K562 (cell line): ENCODE measurements around the gene ZNF582. TPM values are rescaled to one million over a fixed set of nuclear protein-coding genes. Genes with fewer than 3 reads are reported as not detected.

Source experiments
- CCNT2 ChIP-seq: IDR thresholded peaks from 2 replicates; pipeline ENCODE4 v1.6.1; 2011; ENCODE audit warnings: borderline replicate concordance, low read depth, mild to moderate bottlenecking, moderate library complexity, mixed read lengths, low read length; ENCODE audit not compliant: insufficient read length; ENCODE audit errors: extremely low read depth
- ELF2 ChIP-seq: fragments of 250-450 bp; sonication (Bioruptor Pico); IDR thresholded peaks from 2 replicates; pipeline ENCODE4 v1.5.0; 2021; ENCODE audit warnings: mild to moderate bottlenecking
- FOXA3 ChIP-seq, 2 experiments: fragments of 450-650 bp in 1 of 2; sonication (generic) in 1 of 2; formaldehyde crosslinking; IDR thresholded peaks in 1 of 2; conservative IDR thresholded peaks in 1 of 2; 2 replicates each; pipeline versions ENCODE4 v1.4.0 to v1.8.0; 2020 to 2022; ENCODE audit warnings: mild to moderate bottlenecking in 2 of 2, missing genetic modification reagents in 1 of 2
- NFIC ChIP-seq: fragments of 450-650 bp; IDR thresholded peaks from 2 replicates; pipeline ENCODE4 v1.6.1; 2017; ENCODE audit warnings: mild to moderate bottlenecking, inconsistent platforms
- NR2C1 ChIP-seq, 2 experiments: fragments of 450-650 bp; IDR thresholded peaks; 2 replicates each; pipeline ENCODE4 v1.6.1; 2017; ENCODE audit warnings: mild to moderate bottlenecking in 2 of 2, antibody characterized with exemption in 1 of 2, inconsistent platforms in 1 of 2, missing compliant biosample characterization in 1 of 2, missing genetic modification characterization in 1 of 2
- RHOXF2B ChIP-seq: fragments of 250-450 bp; sonication (Bioruptor Pico); conservative IDR thresholded peaks from 2 replicates; pipeline ENCODE4 v1.5.1; 2021
- SETDB1 ChIP-seq: IDR thresholded peaks from one replicate; pipeline ENCODE4 v1.6.1; 2012; ENCODE audit warnings: low read length, control low read depth, inconsistent platforms
- SREBF2 ChIP-seq: sonication (generic); formaldehyde crosslinking; IDR thresholded peaks from 2 replicates; pipeline ENCODE4 v1.4.0; 2020; ENCODE audit warnings: mild to moderate bottlenecking, missing genetic modification reagents
- STAT6 ChIP-seq: sonication (generic); formaldehyde crosslinking; IDR thresholded peaks from 2 replicates; pipeline ENCODE4 v1.8.1; 2023; ENCODE audit warnings: mild to moderate bottlenecking, missing genetic modification reagents
- TBL1XR1 ChIP-seq, 2 experiments: IDR thresholded peaks; 2 replicates each; pipeline ENCODE4 v1.6.1; 2012; ENCODE audit warnings: improper control_type of control experiment in 2 of 2, low read length in 2 of 2, mild to moderate bottlenecking in 1 of 2
- TFAP4 ChIP-seq: sonication (generic); formaldehyde crosslinking; IDR thresholded peaks from 2 replicates; pipeline ENCODE4 v1.8.0; 2022; ENCODE audit warnings: missing genetic modification reagents, mild to moderate bottlenecking, moderate library complexity, borderline replicate concordance
- ZBTB26 ChIP-seq: fragments of 450-650 bp; formaldehyde crosslinking; IDR thresholded peaks from 2 replicates; pipeline ENCODE4 v1.4.0; 2022; ENCODE audit warnings: missing genetic modification characterization
- ZC3H11A ChIP-seq: IDR thresholded peaks from 2 replicates; pipeline ENCODE4 v1.6.1; 2012; ENCODE audit warnings: low read depth, low read length, improper control_type of control experiment
- ZFPM2 ChIP-seq: fragments of 250-450 bp; sonication (Bioruptor Pico); IDR thresholded peaks from 2 replicates; pipeline ENCODE4 v1.5.1; 2022; ENCODE audit warnings: mild to moderate bottlenecking
- ZNF324 ChIP-seq: fragments of 250-450 bp; sonication (Bioruptor Pico); IDR thresholded peaks from 2 replicates; pipeline ENCODE4 v1.4.0; 2020; ENCODE audit warnings: mild to moderate bottlenecking
- ZNF512 ChIP-seq: IDR thresholded peaks from 2 replicates; pipeline ENCODE4 v1.6.1; 2016; ENCODE audit warnings: missing genetic modification characterization, missing compliant biosample characterization
- ZNF561 ChIP-seq: fragments of 450-650 bp; formaldehyde crosslinking; conservative IDR thresholded peaks from 2 replicates; pipeline ENCODE4 v1.4.0; 2020; ENCODE audit warnings: mild to moderate bottlenecking, moderate library complexity
- ZNF644 ChIP-seq: fragments of 200-800 bp; sonication (Bioruptor generic); IDR thresholded peaks from 2 replicates; pipeline ENCODE4 v1.6.1; 2016; ENCODE audit warnings: low read depth, missing genetic modification characterization, missing compliant biosample characterization
- polyA plus RNA-seq, 8 experiments: library from polyadenylated mRNA; depleted of rRNA in 4 of 8; stranded (reverse) in 5 of 8; unstranded in 3 of 8; fragments of >200 nt; fragmentation: Nextera tagmentation in 2 of 8; fragmentation: Illumina TruSeq in 1 of 8; extraction: Ambion mirVana in 2 of 8; extraction: Trizol in 1 of 8; gene quantifications; 2 replicates each; pipeline versions ENCODE4 v1.2.1 to v1.2.3, GENCODE V29; 2011 to 2014; ENCODE audit warnings: inconsistent platforms in 1 of 8, missing spikeins in 1 of 8
- total RNA-seq, 7 experiments: library from RNA; depleted of rRNA in 6 of 7; stranded (reverse); fragments of >200 nt in 6 of 7; fragmentation: Illumina TruSeq in 2 of 7; extraction: Trizol in 2 of 7; gene quantifications; 2 replicates each; pipeline versions ENCODE4 v1.2.1 to v1.2.3, GENCODE V29; 2011 to 2021; ENCODE audit warnings: low replicate concordance in 1 of 7

ZNF582 gene
- total and polyA plus RNA-seq, 9 of the 15 experiments (the other 6 are each of a cell fraction or from before 2014, with no cell fraction given): 0.72 to 3.3 (median 1.6) TPM

- TF ChIP-seq NFIC (peak; percentile 67), ZNF644 (tag) (peak; percentile 33; the same call in 1 of the 2 replicates), CCNT2 (peak; percentile 13), ZFPM2 (CRISPR knock-in tag) (no peak), ELF2 (CRISPR knock-in tag) (no peak), SREBF2 (CRISPR knock-in tag) (no peak), ZNF561 (CRISPR knock-in tag) (no peak), STAT6 (CRISPR knock-in tag) (no peak), ZBTB26 (CRISPR knock-in tag) (peak; percentile 38; the same call in 1 of the 2 replicates), ZC3H11A (no peak), ZNF512 (tag) (no peak), NR2C1 (IDR thresholded peaks at IDR 0.05) (no peak), NR2C1 (tag; IDR thresholded peaks at IDR 0.05) (peak; percentile 35; the same call in 1 of the 2 replicates), TBL1XR1 (IDR thresholded peaks at IDR 0.05; ENCODE audit: low read length in 2 of 2) (peak in 1 of 2 experiments; percentile 78; a peak in 1 of 4 replicates), SETDB1 (no peak), ZNF324 (CRISPR knock-in tag) (no peak), FOXA3 (CRISPR knock-in tag; conservative IDR thresholded peaks at IDR 0.05 in 1 of 2, IDR thresholded peaks at IDR 0.05 in 1 of 2) (0 out of 4 replicates have a peak, but pooled peaks of 1 of the 2 experiments have one; percentile 14), RHOXF2B (CRISPR knock-in tag) (no peak), TFAP4 (CRISPR knock-in tag) (peak; percentile 85)
Measured at GRCh38 chr19:56403764-56404704, 10.7 kb upstream of the ZNF582 start, which contains the start of gene ZNF583 (continued).
